ENCODE measurements around the gene IL34.
"Not testable (repeated sequence)": the region's sequence is repeated elsewhere in the genome, so short reads cannot be mapped to it uniquely, and the experiment has no call there.

Gene IL34

DNA sequence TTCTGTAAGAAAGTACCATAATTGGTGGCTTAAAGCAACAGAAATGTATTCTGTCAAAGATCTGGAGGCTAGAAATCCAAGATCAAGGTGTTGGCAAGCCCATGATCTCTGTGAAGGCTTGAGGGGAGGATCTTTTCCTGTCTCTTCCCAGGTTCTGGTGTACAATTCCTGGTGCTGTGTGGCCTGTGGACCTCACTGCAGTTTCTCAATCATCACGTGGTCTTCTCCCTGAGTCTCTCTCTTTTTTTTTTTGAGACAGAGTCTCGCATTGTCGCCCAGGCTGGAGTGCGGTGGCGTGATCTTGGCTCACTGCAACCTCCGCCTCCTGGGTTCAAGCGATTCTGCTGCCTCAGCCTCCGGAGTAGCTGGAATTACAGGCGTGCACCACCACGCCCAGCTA is 12.7 kb upstream of the IL34 start:
- DNase-seq, result not testable (repeated sequence)

DNA sequence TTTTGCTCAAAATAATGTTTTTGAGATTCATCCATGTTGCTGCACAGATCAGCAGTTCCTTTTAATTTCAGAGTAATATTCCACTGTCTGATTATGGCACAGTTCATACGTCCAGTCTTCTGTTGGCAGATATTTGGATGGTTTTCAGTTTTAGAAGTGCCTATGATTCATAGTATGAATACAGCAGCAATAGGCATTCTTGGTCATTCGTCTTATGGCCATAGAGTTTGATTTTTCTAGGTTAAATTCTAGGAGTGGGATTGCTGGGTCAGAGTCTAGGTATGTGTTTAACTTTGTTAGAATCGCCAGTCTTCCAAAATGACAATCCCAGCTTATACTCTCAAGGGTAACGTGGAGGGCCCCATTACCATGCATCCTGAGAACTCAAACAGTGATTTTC is 11.5 kb upstream of the IL34 start:
- no peak for DNase-seq

DNA sequence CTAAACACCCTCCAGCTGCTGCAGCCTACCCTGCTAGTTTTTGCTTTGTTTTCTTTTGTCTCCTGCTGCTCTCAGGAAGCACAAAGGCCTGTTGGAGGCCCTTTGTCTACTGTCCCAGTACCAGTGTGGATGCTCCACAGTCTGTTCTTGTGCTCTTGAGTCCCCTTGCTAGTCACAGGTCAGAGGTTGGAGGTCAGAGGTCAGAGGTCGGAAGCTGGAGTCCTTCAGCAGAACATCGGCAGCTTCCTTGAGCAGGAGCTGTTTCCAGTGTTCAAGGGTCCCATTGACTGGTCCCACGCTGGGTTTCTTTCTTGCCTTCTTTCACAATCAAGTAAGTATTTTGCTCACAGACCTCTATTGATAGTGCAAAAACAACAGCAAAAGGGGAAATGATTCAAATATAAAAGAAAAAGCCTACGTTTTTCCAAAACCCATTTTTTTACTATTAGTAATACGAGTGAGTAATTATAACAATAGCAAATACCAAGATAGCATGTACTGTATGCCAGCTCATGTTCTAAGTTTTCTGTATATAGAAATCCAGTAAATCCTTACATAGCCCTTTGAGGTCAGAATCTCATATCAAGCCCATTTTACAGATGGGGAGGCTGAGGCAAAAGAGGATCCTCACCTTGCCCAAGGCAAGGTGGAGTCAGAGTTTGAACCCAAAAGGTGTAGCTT is 10.9 kb upstream of the IL34 start:
- DNase-seq, result no peak

DNA sequence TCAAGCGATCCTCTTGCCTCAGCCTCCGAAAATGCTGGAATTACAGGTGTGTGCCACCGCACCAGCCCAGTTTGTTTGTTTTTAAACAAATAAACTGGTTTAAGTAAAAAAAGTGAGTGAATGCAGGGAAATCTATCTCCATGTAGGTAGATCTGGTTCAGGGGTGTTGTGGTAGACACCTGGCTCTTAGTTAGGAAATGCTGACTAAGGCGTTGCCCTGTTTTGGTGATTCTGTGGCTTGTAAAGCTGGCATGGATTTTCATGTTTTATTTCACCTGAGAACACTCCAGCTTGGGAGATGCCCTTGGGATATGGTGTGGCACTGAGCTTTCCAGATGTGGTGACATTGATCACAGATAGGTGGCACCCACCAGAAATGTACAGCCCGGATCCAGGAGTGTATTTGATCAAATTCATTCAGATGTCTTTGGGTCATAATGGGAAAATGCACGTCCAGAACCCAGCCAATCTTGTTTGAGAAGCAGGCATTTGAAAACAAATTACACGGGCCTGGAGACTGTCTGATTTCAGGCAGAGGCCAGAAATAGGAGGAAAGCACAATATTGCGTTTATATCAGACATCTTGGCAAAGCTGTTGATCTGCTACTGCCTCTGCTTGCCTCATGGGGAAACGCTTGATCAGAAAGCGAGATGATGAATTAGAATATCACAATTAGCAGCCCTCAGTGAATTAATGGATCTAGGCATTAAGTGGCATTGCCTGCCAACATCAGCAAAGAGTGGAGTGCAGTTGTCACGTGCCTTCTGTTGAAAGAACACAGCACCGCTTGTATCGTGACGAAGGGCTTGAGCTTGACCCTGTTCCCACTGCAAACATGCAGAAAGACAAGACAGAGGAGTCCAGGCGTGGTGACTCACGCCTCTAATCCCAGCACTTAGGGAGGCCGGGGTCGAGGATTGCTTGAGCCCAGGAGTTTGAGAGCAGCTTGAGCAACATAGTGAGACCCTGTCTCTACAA is 7.3 kb upstream of the IL34 start:
- no peak for DNase-seq

DNA sequence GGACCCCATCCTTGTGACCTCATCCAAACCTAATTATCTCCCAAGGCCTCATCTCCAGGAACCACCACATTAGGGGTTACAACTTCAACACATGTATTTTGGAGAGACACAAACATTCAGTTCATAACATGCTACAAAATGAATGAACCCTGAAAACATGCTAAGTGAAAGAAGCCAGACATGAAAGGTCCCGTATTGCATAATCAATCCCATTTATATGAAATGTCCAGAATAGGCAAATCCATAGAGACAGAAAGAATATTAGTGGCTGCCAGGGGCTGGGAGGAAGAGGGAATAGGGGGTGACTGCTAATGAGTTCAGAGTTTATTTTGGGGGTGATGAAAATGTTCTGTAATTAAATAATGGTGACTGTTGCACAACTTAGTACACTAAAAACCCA is 3.7 kb upstream of the IL34 start:
- DNase-seq, result no peak

DNA sequence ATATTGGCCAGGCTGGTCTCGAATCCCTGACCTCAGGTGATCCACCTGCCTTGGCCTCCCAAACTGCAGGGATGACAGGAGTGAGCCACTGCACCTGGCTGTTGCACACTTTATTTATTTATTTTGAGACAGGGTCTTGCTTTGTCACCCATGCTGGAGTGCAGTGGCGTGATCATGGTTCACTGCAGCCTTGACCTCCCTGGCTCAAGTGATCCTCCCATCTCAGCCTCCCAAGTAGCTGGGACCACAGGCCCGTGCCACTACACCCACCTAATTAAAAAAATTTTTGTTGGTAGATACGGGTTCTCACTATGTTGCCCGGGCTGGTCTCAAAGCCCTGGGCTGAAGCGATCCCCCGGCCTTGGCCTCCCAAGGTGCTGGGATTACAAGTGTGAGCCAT is 3.1 kb upstream of the IL34 start:
- not testable (repeated sequence) for DNase-seq

DNA sequence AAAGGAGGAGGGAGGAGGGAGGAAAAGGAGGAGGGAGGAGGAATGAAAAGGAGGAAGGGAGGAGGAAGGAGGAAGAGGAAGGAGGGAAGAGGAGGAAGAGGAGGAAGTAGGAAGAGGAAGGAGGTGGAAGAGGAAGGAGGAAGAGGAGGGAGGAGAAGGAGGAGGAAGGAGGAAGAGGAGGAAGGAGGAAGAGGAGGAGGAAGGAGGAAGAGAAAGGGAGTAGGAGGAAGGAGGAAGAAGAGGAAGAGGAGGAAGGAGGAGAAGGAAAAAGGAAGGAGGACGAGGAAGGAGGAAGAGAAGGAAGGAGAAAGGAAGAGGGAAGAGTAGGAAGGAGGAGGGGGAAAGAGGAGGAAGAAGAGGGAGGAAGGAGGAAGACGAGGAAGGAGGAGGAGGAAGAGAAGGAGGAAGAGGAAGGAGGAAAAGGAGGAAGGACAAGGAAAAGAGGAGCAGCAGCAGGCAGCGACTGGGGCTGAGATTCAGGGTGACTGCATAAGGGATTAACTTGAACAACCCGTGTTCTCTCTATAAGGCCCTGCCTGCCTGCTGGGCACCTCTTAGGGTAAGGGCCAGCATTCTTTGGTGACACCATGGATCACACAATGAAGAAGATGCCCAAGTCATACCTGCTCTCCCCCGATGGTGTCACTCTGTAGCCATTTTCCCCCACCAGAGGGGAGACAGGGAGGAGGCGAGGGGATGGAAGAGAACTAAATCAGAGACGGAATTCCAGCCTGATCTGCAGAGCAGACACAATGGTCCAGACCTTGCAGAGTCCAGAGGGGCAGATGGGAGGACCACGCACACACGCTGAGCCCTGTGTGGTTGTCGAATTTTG is 1.4 kb upstream of the IL34 start:
- DNase-seq, result no peak

DNA sequence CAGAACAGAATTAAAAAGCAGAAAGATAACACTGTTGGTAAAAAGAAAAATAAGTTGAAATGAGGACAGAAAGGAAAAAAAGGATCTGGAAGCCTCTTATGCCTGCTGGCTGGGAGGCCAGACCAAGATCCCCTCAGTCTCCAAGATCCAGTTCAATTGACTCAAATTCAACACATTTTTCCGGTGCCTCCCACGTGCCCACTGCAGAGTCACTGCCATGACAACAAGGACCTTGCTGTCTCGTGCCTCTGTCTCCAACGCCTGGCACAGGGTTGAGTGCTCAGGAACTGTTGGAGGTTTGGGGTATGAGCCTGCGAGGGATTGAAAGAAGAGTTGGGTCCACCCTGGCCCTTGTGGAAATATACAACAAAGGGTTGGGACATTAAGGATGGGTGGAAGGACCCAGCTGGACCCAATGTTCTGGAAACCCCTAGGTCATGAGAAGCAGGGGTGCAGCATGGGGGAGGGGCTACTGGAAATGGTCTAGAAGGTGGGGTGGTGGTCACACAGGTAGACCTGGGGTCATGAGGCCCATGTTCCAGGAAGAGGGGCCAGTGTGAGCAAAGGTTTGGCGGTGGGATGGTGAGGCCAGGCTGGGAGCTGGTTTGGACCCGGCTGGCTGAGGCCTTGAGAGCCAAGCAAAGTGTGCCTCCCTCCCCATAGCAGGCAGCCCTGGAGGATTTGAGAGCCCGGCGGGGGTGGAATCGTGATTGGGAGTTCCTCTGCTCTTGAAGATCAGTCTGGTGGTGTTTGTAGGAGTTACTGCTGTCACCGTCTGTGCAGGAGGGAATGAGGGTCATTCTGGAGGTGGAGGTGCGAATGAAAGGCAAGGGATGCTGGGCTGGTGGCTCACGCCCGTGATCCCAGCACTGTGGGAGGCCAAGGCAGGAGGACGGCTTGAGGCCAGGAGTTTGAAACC is 1.3 kb downstream of the IL34 start:
- DNase-seq, result no peak

DNA sequence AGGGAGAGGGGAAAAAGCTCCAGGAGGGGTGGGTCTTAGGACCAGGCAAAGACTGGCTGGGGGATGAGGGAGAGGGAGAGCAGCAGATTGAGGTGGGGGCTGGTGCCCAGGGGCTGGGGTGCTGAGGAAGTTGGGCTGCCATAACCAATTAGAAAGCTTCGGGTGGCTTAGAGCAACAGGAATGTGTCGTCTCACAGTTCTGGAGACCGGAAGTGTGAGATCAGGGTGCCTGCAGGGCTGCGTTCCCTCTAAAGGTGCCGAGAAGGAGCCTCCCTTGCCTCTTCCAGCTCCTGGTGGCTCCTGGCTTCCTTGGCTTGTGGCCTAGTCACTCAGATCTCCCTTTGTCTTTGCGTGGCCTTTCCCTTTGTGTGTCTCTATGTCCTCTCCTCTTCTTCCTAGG is 2.2 kb downstream of the IL34 start:
- DNase-seq, result no peak

DNA sequence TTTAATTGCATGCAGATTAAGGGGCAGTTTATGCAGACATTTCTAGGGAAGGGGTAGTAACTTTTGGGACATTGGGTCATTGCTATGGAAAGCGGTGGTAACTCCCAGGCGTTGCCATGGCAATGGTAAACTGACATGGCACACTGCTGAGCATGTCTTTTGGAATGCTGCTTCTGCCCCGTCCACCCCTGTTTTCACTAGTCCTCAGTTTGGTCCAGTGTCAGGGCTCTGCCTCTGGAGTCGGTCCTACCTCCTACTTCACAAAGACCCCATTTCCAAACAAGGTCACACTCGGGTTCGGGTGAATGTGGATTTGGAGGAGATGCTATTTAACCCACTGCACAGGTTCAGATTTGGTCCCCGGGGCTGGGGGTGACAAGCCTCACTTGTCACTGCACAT is 2.9 kb downstream of the IL34 start:
- DNase-seq, result no peak

DNA sequence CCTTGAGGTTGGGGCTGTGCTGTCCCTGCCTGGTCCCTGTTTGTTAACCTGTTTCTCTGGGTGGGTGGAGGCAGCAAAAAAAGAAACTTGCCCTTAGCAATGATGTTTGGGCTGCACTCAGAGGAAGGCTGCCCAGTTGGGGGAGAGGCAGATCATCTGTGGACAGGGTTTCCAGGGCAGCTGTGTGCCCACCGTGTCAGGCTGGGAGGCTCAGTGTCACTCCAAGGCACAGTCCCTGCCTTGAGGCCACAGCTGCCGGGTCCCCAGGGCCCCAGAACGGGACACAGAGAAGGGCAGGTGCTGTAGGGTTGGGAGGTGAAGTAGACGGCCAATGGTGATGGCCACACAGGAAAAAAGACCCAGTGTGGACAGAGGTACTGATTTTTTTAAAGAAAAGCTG is 3.9 kb downstream of the IL34 start:
- DNase-seq, result no peak

DNA sequence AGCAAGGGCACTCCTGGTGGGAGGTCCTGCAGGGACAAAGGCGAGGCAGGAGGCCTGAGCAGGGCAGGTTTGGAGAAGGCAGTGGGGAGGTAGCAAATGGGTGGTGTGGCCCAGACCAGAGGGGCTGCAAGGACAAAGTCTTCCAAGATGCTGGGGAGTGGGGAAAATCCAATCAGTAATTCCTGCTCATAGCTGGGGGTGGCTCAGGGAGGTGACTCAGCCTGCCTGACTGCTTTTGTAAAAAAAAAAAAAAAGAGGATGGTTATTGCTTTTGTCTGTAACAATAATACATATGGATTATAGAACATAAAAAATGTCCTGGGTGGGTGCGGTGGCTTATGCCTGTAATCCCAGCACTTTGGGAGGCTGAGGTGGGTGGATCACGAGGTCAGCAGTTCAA is 5.2 kb downstream of the IL34 start:
- DNase-seq, result no peak

DNA sequence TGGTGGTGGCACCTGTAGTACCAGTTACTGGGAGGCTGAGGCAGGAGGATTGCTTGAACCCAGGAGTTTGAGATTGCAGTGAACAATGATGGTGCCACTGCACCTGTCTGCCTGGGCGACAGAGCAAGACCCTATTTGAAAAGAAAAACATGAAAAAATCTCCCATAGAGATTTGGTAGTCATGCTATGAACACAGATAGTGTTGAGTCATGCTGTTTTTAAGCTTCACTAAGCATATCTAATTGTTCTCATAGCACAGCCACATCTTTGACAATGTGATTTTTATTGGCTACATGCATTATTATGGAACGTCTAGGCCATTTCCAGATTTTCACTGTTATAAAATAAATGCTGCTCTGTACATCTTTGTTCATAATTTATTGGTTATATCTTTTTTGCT is 6.0 kb downstream of the IL34 start:
- DNase-seq, result no peak

DNA sequence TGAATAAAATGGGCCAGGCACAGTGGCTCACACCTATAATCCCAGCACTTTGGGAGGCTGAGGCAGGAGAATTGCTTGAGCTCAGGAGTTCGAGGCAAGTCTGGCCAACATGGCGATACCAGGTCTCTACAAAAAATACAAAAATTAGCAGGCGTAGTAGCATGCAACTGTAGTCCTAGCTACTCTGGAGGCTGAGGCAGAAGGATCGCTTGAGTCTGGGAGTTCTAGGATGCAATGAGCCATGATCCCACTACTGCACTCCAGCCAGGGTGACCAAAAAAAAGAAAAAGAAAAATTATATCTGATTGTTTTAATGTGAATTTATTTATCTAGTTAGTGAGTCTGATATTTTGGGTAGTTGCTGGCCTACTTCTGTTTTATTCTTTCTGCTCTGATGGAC is 7.0 kb downstream of the IL34 start:
- DNase-seq, result no peak

DNA sequence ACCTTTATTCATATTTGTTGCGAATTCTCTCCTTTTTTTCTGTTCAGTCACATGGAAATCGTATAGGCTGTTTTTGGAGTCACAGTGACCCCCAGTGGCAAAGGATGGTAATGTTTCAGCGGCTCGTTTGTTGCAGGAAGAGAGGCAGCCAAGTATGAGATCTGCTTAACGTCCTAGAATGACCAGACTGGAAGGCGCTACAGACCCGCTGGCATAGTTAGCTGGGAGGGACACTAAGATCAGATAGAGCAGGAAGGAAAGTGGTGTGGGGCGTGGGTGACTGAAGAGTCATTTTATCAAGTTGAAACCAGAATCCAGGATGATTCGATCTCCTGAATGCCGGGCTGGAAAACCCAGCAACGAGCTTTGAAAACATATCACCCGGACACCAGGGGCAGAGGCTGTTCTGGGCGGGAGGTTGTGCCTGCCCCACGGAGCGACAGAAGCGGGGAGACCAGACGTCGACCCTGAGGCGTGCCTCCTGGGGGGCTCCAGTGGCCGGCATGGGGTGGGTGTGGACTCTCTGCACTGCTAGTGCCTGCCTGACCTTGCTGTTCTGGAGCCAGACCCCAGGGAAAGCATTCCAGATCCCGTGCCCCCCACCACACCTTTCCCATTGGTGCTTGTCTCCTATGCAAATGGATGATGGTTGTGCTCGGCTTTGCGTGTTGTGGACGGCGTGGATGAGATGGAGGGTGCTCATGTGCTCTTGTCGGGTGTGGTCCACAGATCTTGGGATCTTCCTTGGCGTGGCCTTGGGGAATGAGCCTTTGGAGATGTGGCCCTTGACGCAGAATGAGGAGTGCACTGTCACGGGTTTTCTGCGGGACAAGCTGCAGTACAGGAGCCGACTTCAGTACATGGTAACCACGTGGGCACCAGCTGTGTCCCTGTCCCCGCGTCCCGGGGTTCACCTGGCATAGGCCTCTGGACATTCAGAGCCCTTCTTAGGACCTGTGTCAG is 7.7 kb downstream of the IL34 start:
- DNase-seq, result peak; percentile 91

DNA sequence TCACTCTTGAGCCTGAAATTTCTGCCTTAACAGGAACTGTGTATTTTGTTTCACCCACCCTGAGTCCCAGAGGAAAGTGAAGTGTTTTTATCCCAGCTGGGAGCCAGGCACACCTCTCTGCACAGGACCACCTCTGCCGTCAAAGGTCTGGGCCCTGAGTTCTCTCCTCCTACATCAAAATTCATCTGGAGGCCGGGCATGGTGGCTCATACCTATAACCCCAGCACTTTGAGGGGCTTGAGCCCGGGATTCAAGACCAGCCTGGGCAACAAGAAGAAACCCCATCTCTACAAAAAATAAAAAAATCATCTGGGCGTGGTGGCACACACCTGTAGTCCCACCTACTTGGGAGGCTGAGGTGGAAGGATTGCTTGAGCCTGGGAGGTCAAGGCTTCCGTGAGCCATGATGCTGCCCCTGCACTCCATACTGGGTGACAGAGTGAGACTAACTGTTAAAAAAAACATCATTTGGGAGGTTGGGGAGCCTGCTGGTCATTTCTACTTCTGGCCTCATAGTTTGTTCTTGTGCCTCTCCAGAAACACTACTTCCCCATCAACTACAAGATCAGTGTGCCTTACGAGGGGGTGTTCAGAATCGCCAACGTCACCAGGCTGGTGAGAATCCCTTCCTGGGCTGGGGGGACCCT is 9.8 kb downstream of the IL34 start:
- DNase-seq, result no peak

DNA sequence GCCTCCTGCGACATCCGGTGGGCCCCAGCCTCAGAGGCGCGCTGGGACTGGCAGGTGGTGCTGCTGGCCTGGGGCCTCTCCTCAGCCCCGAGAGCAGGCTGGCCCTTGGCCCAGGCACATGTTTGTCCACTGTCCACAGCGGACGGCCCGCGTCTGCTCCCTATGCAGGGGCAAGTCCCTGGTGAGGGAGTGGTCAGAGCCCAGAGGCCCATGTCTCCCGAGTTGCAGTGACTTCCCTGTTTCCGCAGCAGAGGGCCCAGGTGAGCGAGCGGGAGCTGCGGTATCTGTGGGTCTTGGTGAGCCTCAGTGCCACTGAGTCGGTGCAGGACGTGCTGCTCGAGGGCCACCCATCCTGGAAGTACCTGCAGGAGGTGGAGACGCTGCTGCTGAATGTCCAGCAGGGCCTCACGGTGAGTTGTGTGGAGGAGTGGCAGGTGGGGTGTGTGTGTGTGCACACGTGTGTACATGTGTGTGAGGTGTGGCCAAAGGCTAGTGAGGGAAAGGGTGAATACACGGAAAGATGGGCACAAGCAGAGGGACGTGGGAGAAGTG is 10.4 kb downstream of the IL34 start:
- no peak for DNase-seq

DNA sequence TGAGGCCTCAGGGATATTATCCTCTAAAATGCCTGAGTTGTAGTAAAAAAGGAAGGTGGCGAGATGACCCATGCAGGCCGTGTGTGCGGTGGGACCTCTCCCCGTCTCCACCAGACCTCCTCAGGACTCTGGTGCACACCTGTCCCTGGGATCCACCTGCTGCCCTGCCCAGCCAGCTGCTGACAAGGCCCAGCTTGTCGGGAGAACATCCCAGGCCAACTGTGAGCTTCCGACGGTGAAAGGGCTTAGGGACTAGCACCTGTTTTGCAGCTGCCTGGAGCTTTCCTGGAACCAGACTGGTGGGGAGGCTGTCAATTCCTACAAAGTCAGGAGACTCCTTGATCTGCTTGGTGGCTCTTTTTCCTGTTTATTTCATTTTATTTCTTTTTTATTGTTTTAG is 11.6 kb downstream of the IL34 start:
- no peak for DNase-seq

DNA sequence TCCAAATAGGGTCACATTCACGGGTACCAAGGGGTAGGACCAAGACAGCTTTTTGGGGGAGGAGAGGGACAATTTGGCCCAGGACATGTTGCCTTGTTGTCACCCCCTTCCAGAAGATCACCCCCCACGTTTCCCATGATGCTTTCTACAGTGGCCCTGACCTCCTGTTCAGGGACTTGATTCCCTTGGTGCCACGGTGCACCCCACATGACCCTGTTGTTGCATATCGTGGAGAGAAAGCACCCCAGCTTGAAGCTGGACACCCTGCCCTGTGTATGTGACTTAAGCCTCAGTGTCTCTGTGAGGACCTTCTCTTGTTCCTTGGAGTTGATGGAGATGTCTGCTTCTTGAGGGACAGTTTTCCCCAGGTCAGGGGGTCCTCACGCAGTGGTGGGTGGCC is 12.6 kb downstream of the IL34 start:
- DNase-seq, result no peak

DNA sequence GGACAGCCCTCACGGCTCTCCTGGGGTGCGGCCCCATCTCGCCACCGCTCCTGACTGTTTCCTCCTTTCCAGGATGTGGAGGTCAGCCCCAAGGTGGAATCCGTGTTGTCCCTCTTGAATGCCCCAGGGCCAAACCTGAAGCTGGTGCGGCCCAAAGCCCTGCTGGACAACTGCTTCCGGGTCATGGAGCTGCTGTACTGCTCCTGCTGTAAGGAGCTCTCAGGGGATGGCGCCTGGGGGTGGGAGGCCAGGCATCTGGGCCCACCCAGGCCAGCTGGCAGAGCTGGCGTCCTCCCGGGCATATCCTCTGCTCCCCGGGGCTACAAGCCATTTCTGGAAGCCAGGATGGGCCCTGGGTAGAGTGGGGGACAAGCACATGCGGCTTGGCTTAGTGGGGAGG is 13.2 kb downstream of the IL34 start:
- no peak for DNase-seq
